Duodenal mucosa (tissue), 2 donors: ENCODE measurements around the gene SELENOW.
"Not testable (repeated sequence)": the region's sequence is repeated elsewhere in the genome, so short reads cannot be mapped to it uniquely, and the experiment has no call there.

ENCODE experiments used
- H3K27ac ChIP-seq: one replicate; pipeline ENCODE4 v1.7.0; 2013; ENCODE audit warnings: low read depth, low read length
- H3K27me3 ChIP-seq, 2 donors: one replicate each; pipeline ENCODE4 v1.7.0; 2013; ENCODE audit warnings: low read length in 2 of 2, control low read depth in 1 of 2; ENCODE audit not compliant: insufficient read depth in 2 of 2, control insufficient read depth in 1 of 2
- H3K36me3 ChIP-seq, 2 donors: one replicate each; pipeline ENCODE4 v1.7.0; 2013; ENCODE audit warnings: low read length in 2 of 2, control low read depth in 1 of 2; ENCODE audit not compliant: insufficient read depth in 2 of 2, control insufficient read depth in 1 of 2
- H3K4me1 ChIP-seq, 2 donors: one replicate each; pipeline ENCODE4 v1.7.0; 2013; ENCODE audit warnings: low read length in 2 of 2, control low read depth in 1 of 2; ENCODE audit not compliant: insufficient read depth in 2 of 2, control insufficient read depth in 1 of 2
- H3K4me3 ChIP-seq, 2 donors: one replicate each; pipeline ENCODE4 v1.7.0; 2013; ENCODE audit warnings: low read length in 2 of 2, low read depth in 1 of 2
- H3K9ac ChIP-seq, 2 donors: one replicate each; pipeline ENCODE4 v1.7.0; 2013; ENCODE audit warnings: low read length in 2 of 2, low read depth in 1 of 2
- H3K9me3 ChIP-seq, 2 donors: one replicate each; pipeline ENCODE4 v1.7.0; 2013; ENCODE audit warnings: low read length in 2 of 2, control low read depth in 1 of 2; ENCODE audit not compliant: control insufficient read depth in 1 of 2

The SELENOW gene

GRCh38 chr19:47745010-47745901, 33.2 kb upstream of the SELENOW start, which contains the start of gene NOP53:
Gene NOP53, plus strand, starts transcription at chr19:47745546. Its CDS starts 14 bp downstream, at chr19:47745560.
- H3K27me3 ChIP-seq = no peaks in the 10 kb centered on the region
- peak within 1 kb of the TSS; percentile 98 for H3K27ac ChIP-seq
- peak within 1 kb of the TSS; percentile 49 to 81 for H3K9ac ChIP-seq
- peaks cover 15 to 31% of the 10 kb centered on the region in 2 donors for H3K36me3 ChIP-seq
- H3K9me3 ChIP-seq = no peaks in the 10 kb centered on the region
- H3K4me1 ChIP-seq = peaks cover 7 to 21% of the 10 kb centered on the region in 2 donors
- peak within 1 kb of the TSS; percentile 57 to 81 for H3K4me3 ChIP-seq

GRCh38 chr19:47746129-47746528, 32.4 kb upstream of the SELENOW start:
- Histone ChIP-seq H3K9ac (peak overlapping the region in 1 of 2 donors; percentile 49), H3K4me1 (peaks cover 7 to 21% of the 10 kb centered on the region in 2 donors), H3K36me3 (peaks cover 24 to 39% of the 10 kb centered on the region in 2 donors), H3K4me3 (peak overlapping the region; percentile 57 to 81)
- not testable (repeated sequence) for H3K27me3 ChIP-seq, H3K9me3 ChIP-seq, H3K27ac ChIP-seq

GRCh38 chr19:47749326-47749725, 29.2 kb upstream of the SELENOW start:
- peaks cover 7 to 10% of the 10 kb centered on the region in 2 donors for H3K4me1 ChIP-seq
- no peaks in the 10 kb centered on the region for H3K9me3 ChIP-seq
- no peaks in the 10 kb centered on the region for H3K27me3 ChIP-seq
- H3K4me3 ChIP-seq = no peak overlapping the region
- H3K36me3 ChIP-seq = peaks cover 48 to 70% of the 10 kb centered on the region in 2 donors
- H3K9ac ChIP-seq = no peak overlapping the region
- no peak overlapping the region for H3K27ac ChIP-seq

GRCh38 chr19:47750752-47751151, 27.8 kb upstream of the SELENOW start:
- no peaks in the 10 kb centered on the region for H3K9me3 ChIP-seq
- peaks cover 52 to 81% of the 10 kb centered on the region in 2 donors for H3K36me3 ChIP-seq
- H3K4me1 ChIP-seq = peaks cover 5 to 7% of the 10 kb centered on the region in 2 donors
- no peak overlapping the region for H3K4me3 ChIP-seq
- H3K27me3 ChIP-seq = no peaks in the 10 kb centered on the region
- no peak overlapping the region for H3K9ac ChIP-seq
- H3K27ac ChIP-seq = no peak overlapping the region

GRCh38 chr19:47752440-47753211, 25.9 kb upstream of the SELENOW start:
- Histone ChIP-seq H3K4me3 (no peak overlapping the region), H3K9ac (no peak overlapping the region), H3K9me3 (no peaks in the 10 kb centered on the region), H3K27me3 (no peaks in the 10 kb centered on the region), H3K36me3 (peaks cover 61 to 93% of the 10 kb centered on the region in 2 donors), H3K4me1 (peaks cover 10 to 12% of the 10 kb centered on the region in 2 donors), H3K27ac (no peak overlapping the region)

GRCh38 chr19:47754206-47755064, 24.1 kb upstream of the SELENOW start:
- Histone ChIP-seq H3K27ac (no peak overlapping the region), H3K36me3 (peaks cover 52 to 81% of the 10 kb centered on the region in 2 donors), H3K4me1 (peaks cover 16 to 19% of the 10 kb centered on the region in 2 donors)

GRCh38 chr19:47755065-47755761, 23.3 kb upstream of the SELENOW start:
- Histone ChIP-seq H3K9ac (no peak overlapping the region), H3K4me3 (no peak overlapping the region), H3K27me3 (no peaks in the 10 kb centered on the region), H3K4me1 (peaks cover 16 to 19% of the 10 kb centered on the region in 2 donors), H3K27ac (no peak overlapping the region), H3K9me3 (no peaks in the 10 kb centered on the region), H3K36me3 (peaks cover 48 to 73% of the 10 kb centered on the region in 2 donors)

More at GRCh38 chr19:47754206-47755064, 24.1 kb upstream of the SELENOW start:
- Histone ChIP-seq H3K27me3 (no peaks in the 10 kb centered on the region), H3K9ac (no peak overlapping the region), H3K4me3 (no peak overlapping the region), H3K9me3 (no peaks in the 10 kb centered on the region)

- H3K36me3 ChIP-seq = peaks cover 40 to 66% of the 10 kb centered on the region in 2 donors
Measured at GRCh38 chr19:47755762-47756626, 22.5 kb upstream of the SELENOW start.

More at GRCh38 chr19:47755762-47756626, 22.5 kb upstream of the SELENOW start:
- no peak overlapping the region for H3K27ac ChIP-seq
- H3K4me3 ChIP-seq = no peak overlapping the region
- H3K9me3 ChIP-seq = no peaks in the 10 kb centered on the region
- H3K27me3 ChIP-seq = no peaks in the 10 kb centered on the region
- H3K9ac ChIP-seq = no peak overlapping the region
- H3K4me1 ChIP-seq = peaks cover 16 to 19% of the 10 kb centered on the region in 2 donors
